Trophoblast cell (in vitro differentiated cells and primary cell): Measurements from ENCODE around the gene CMTM2.
A peak's percentile ranks its signal among the peaks of the same experiment; 100 is the strongest.

ENCODE experiments used
- DNase-seq, 2 donors: peaks; one replicate each; pipeline ENCODE4 v3.0.0-alpha.2; 2016
- H2AFZ ChIP-seq: 2 replicates; pipeline ENCODE4 v1.6.1; 2013; ENCODE audit warnings: low read length, moderate library complexity, mild to moderate bottlenecking; ENCODE audit not compliant: insufficient read depth, poor library complexity
- H2AK5ac ChIP-seq: 2 replicates; pipeline ENCODE4 v1.6.1; 2013; ENCODE audit warnings: mild to moderate bottlenecking, low read length
- H2BK120ac ChIP-seq: 2 replicates; pipeline ENCODE4 v1.6.1; 2013; ENCODE audit warnings: low read length, mild to moderate bottlenecking, moderate library complexity; ENCODE audit not compliant: insufficient read depth, poor library complexity
- H2BK12ac ChIP-seq: 2 replicates; pipeline ENCODE4 v1.6.1; 2013; ENCODE audit warnings: mild to moderate bottlenecking, low read length, moderate library complexity
- H2BK5ac ChIP-seq: 2 replicates; pipeline ENCODE4 v1.6.1; 2013; ENCODE audit warnings: low read length, low read depth, moderate library complexity, mild to moderate bottlenecking; ENCODE audit not compliant: poor library complexity
- H3K14ac ChIP-seq: 2 replicates; pipeline ENCODE4 v1.6.1; 2013; ENCODE audit warnings: mild to moderate bottlenecking, low read length
- H3K18ac ChIP-seq: 2 replicates; pipeline ENCODE4 v1.6.1; 2013; ENCODE audit warnings: mild to moderate bottlenecking, low read length
- H3K23ac ChIP-seq: 2 replicates; pipeline ENCODE4 v1.6.1; 2013; ENCODE audit warnings: low read length
- H3K27ac ChIP-seq: 2 replicates; pipeline ENCODE4 v1.5.1; 2013; ENCODE audit warnings: low read depth, mild to moderate bottlenecking, inconsistent platforms, low read length, moderate library complexity
- H3K27me3 ChIP-seq: 2 replicates; pipeline ENCODE4 v1.6.1; 2013; ENCODE audit warnings: inconsistent platforms, mild to moderate bottlenecking, low read length, moderate library complexity; ENCODE audit not compliant: insufficient read depth
- H3K36me3 ChIP-seq, 2 experiments: 1 replicate in 1 of 2; 2 replicates in 1 of 2; pipeline ENCODE4 v1.6.1; 2013; ENCODE audit warnings: low read length in 2 of 2, mild to moderate bottlenecking in 2 of 2, moderate library complexity in 1 of 2; ENCODE audit not compliant: insufficient read depth in 2 of 2, control insufficient read depth in 1 of 2
- H3K4ac ChIP-seq: 2 replicates; pipeline ENCODE4 v1.6.1; 2013; ENCODE audit warnings: low read depth, mild to moderate bottlenecking, low read length, moderate library complexity
- H3K4me1 ChIP-seq, 2 experiments: 1 replicate in 1 of 2; 2 replicates in 1 of 2; pipeline ENCODE4 v1.6.1; 2013; ENCODE audit warnings: low read length in 2 of 2, mild to moderate bottlenecking in 2 of 2, moderate library complexity in 1 of 2; ENCODE audit not compliant: insufficient read depth in 2 of 2, control insufficient read depth in 1 of 2
- H3K4me2 ChIP-seq: 2 replicates; pipeline ENCODE4 v1.6.1; 2013; ENCODE audit warnings: inconsistent platforms, mild to moderate bottlenecking, low read length, moderate library complexity
- H3K4me3 ChIP-seq: 2 replicates; pipeline ENCODE4 v1.5.1; 2013; ENCODE audit warnings: mild to moderate bottlenecking, low read depth, low read length, inconsistent platforms
- H3K79me1 ChIP-seq: one replicate; pipeline ENCODE4 v1.6.1; 2013; ENCODE audit warnings: low read length
- H3K79me2 ChIP-seq: 2 replicates; pipeline ENCODE4 v1.6.1; 2013; ENCODE audit warnings: low read length, mild to moderate bottlenecking; ENCODE audit not compliant: control insufficient read depth, insufficient read depth, poor library complexity
- H3K9ac ChIP-seq: 2 replicates; pipeline ENCODE4 v1.6.1; 2013; ENCODE audit warnings: mild to moderate bottlenecking, low read length
- H3K9me3 ChIP-seq: 2 replicates; pipeline ENCODE4 v1.6.1; 2013; ENCODE audit warnings: low read depth, mild to moderate bottlenecking, control low read depth, inconsistent platforms, low read length; ENCODE audit not compliant: insufficient read depth
- H4K12ac ChIP-seq: 2 replicates; pipeline ENCODE4 v1.6.1; 2013; ENCODE audit warnings: low read depth, mild to moderate bottlenecking, low read length, moderate library complexity
- H4K8ac ChIP-seq: 2 replicates; pipeline ENCODE4 v1.6.1; 2013; ENCODE audit warnings: low read depth, mild to moderate bottlenecking, low read length, moderate library complexity
- H4K91ac ChIP-seq: one replicate; pipeline ENCODE4 v1.6.1; 2013; ENCODE audit warnings: low read depth, mild to moderate bottlenecking, low read length, moderate library complexity
- WGBS: extraction: QIAGEN DNeasy Blood & Tissue Kit; methylation state at CpG from one replicate; pipeline ENCODE4 v1.1.7; 2013; ENCODE audit warnings: missing lambda C conversion rate; ENCODE audit not compliant: insufficient read length, insufficient coverage; ENCODE audit errors: extremely low coverage; 5-methylcytosine and 5-hydroxymethylcytosine counted together

CMTM2 gene

DNA sequence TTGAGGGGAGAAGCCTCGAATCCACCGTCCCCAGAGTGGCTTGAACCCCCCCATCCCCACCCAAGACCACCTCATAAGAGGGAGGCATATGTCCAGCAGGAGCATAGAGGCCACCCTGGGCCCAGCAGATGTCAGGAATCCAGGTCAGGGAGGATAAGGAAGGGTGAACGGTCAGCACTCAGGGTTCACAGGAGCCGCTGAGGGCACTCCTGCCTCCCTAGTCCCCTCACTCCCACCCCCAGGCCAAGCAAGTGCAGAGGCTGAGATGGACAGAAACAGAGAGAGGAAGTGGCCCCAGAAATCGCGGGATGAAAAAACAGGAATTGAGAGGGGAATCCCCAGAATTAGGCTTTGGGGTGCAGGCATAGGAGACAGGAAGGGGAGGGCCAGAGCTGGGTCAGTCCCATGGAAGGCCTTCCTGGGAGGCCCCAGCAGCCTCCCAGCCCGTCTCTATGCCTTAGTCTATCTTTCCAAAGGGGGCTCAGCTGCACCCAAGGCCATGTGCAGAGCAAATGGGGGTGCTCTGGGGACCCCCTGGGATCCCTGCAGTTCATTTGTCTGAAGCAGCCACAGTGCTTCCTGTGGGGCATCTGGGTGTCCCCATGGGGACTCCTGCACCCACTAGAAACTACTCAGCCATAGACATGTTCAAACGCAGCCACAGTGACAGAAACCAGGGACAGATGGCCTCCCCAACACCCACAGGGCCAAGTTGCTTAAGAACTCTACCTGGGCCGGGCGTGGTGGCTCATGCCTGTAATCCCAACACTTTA is 26.9 kb downstream of the CMTM2 start:
- H3K4me1 ChIP-seq, result peaks cover 19 to 24% of the 10 kb centered on the region in 2 experiments
- peak; percentile 44 to 57 for DNase-seq
- H3K79me1 ChIP-seq, result peaks cover 19% of the 10 kb centered on the region
- H2AFZ ChIP-seq, result no peak overlapping the region
- H2BK120ac ChIP-seq, result peak overlapping the region; percentile 44
- H3K14ac ChIP-seq, result peak overlapping the region; percentile 81
- H3K36me3 ChIP-seq, result peaks cover 26 to 33% of the 10 kb centered on the region in 2 experiments
- no peak overlapping the region for H2BK12ac ChIP-seq
- WGBS, result no CpG with 5 or more reads among the region's 10 CpGs
- peak overlapping the region; percentile 96 for H4K91ac ChIP-seq
- peak overlapping the region; percentile 74 for H3K4me2 ChIP-seq
- peak overlapping the region; percentile 78 for H2AK5ac ChIP-seq
- no peak overlapping the region for H3K27ac ChIP-seq
- peak overlapping the region; percentile 86 for H4K8ac ChIP-seq
- peak overlapping the region; percentile 39 for H3K18ac ChIP-seq
- peak overlapping the region; percentile 82 for H3K4me3 ChIP-seq
- H3K9ac ChIP-seq, result peak overlapping the region; percentile 77
- H3K9me3 ChIP-seq, result peaks cover 2% of the 10 kb centered on the region
- peaks cover 12% of the 10 kb centered on the region for H3K79me2 ChIP-seq
- H4K12ac ChIP-seq, result peak overlapping the region; percentile 83
- no peaks in the 10 kb centered on the region for H3K27me3 ChIP-seq
- peak overlapping the region; percentile 94 for H3K4ac ChIP-seq
- no peak overlapping the region for H3K23ac ChIP-seq
- H2BK5ac ChIP-seq, result no peak overlapping the region

DNA sequence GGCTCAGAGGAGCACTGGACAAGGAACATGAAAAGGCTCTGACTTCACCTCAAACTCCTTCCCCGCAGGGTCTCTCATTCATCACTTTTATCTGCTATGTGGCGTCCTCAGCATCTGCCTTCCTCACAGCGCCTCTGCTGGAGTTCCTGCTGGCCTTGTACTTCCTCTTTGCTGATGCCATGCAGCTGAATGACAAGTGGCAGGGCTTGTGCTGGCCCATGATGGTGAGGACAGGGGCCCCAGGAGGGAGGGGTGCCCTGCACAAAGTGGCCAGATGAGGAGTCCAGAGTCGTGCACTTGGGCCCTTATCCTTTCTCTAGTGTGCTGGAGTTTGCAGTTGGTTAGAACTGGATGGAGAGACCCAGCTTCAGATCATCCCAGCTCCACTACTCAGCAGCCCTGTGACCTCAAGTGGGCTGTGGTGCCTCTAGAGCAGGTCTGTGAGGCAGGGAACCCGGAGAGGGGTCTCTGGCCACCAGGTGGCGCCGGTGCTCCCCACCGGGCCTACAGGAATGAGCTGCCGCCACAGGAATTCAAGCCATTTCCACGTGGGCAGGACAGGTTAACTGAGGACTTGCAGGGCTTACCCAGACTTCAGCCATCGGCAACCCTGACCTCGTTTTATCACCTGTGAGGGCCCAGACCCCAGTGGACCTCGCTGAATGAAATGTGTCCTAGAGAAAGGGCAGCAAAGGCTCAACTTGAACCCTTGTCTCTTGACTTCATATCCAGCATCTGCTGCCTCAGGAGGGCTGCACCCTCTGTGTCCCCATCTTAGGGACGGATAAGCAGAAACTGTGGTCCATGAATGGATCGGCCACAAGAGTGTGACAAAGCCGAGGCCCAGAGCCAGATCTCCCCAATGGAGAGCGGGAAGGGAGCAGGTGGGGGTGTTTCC is 29.2 kb downstream of the CMTM2 start:
- Histone ChIP-seq H3K27ac (no peak overlapping the region), H3K36me3 (peaks cover 47 to 53% of the 10 kb centered on the region in 2 experiments), H4K91ac (no peak overlapping the region), H2BK12ac (no peak overlapping the region), H3K14ac (no peak overlapping the region), H3K79me2 (peaks cover 12% of the 10 kb centered on the region), H3K9me3 (peaks cover 6% of the 10 kb centered on the region), H3K4ac (no peak overlapping the region), H4K8ac (no peak overlapping the region), H3K4me3 (no peak overlapping the region), H2AK5ac (no peak overlapping the region), H3K27me3 (no peaks in the 10 kb centered on the region), H3K18ac (peak overlapping the region; percentile 8), H3K79me1 (peaks cover 19% of the 10 kb centered on the region), H3K4me1 (peaks cover 19 to 24% of the 10 kb centered on the region in 2 experiments), H3K4me2 (no peak overlapping the region), H3K9ac (no peak overlapping the region), H3K23ac (no peak overlapping the region), H2BK120ac (no peak overlapping the region), H2BK5ac (no peak overlapping the region), H2AFZ (no peak overlapping the region), H4K12ac (no peak overlapping the region)
- DNase-seq, result peak; percentile 95 to 97
- no CpG with 5 or more reads among the region's 17 CpGs for WGBS

DNA sequence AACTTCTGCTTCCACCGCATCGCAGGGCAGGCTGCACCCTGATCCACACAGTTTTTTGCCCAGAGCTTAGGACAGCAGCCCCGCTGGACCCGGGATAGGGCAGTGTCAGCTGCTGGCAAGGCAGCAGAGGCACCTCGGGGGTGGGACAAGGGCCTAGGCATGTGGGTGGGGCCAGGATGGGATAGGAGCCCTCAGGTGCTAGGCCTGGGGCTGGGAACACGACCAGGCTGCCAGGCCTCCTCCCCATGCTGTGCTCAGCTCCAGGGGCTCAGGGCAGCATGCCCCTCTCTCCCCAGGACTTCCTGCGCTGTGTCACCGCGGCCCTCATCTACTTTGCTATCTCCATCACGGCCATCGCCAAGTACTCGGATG is 29.9 kb downstream of the CMTM2 start:
- Histone ChIP-seq H2BK5ac (no peak overlapping the region), H3K27me3 (no peaks in the 10 kb centered on the region), H3K79me2 (peaks cover 12% of the 10 kb centered on the region), H4K12ac (no peak overlapping the region), H4K91ac (no peak overlapping the region), H4K8ac (no peak overlapping the region), H2BK120ac (no peak overlapping the region), H3K4me1 (peaks cover 17 to 20% of the 10 kb centered on the region in 2 experiments), H3K9me3 (peaks cover 6% of the 10 kb centered on the region), H3K36me3 (peaks cover 47 to 55% of the 10 kb centered on the region in 2 experiments), H3K4me2 (no peak overlapping the region), H3K4me3 (no peak overlapping the region), H3K18ac (peak overlapping the region; percentile 8), H3K79me1 (peaks cover 14% of the 10 kb centered on the region), H3K23ac (no peak overlapping the region), H3K4ac (no peak overlapping the region), H2AFZ (no peak overlapping the region), H3K27ac (no peak overlapping the region), H3K9ac (no peak overlapping the region), H3K14ac (no peak overlapping the region), H2BK12ac (no peak overlapping the region), H2AK5ac (no peak overlapping the region)
- peak; percentile 40 to 63 for DNase-seq
- no CpG with 5 or more reads among the region's 12 CpGs for WGBS

DNA sequence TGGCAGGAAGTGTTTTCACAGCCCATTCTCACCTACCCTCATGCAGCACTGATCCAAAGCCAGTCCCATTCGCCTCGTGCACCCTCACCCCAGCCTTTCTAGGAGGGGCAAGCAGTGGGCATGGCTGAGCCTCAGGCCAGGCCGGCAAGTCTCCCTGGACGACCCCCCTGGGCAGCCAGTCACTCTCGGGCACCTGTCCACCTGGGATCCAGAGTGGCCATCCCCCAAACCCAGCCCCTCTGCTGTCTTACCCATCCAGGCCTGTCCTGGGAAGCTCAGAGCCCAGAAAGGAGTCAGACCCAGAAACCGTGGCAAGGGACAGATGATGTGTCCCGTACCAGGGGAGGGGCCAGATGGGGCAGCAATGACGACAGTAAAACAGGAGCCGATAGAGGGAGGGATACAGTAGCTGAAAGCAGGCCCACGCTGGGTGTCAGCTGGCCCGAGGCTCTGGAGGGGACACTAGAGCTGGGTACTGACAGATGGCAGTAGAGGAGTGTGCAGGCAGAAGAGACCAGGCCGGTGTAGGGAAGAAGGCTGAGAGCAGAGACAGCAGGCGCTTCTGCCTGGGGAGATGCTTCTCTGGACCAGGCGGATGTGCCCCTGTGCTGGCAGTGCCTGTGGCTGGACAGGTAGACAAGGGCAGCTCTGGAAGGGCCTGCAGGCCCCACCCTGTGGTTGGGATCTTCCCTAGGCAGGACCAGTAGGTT is 31.0 kb downstream of the CMTM2 start:
- no peak overlapping the region for H3K14ac ChIP-seq
- H4K91ac ChIP-seq, result no peak overlapping the region
- H3K9me3 ChIP-seq, result peaks cover 6% of the 10 kb centered on the region
- H3K36me3 ChIP-seq, result peaks cover 47 to 59% of the 10 kb centered on the region in 2 experiments
- H2BK12ac ChIP-seq, result no peak overlapping the region
- no peak for DNase-seq
- no peak overlapping the region for H2BK5ac ChIP-seq
- peaks cover 8% of the 10 kb centered on the region for H3K79me2 ChIP-seq
- H3K4me1 ChIP-seq, result peaks cover 17 to 23% of the 10 kb centered on the region in 2 experiments
- H3K23ac ChIP-seq, result no peak overlapping the region
- H4K8ac ChIP-seq, result no peak overlapping the region
- no peak overlapping the region for H4K12ac ChIP-seq
- peak overlapping the region; percentile 32 for H3K4me3 ChIP-seq
- no peak overlapping the region for H3K18ac ChIP-seq
- no peak overlapping the region for H2AFZ ChIP-seq
- no peak overlapping the region for H3K27ac ChIP-seq
- no peak overlapping the region for H2BK120ac ChIP-seq
- no peaks in the 10 kb centered on the region for H3K27me3 ChIP-seq
- H3K79me1 ChIP-seq, result peaks cover 5% of the 10 kb centered on the region
- no peak overlapping the region for H3K4me2 ChIP-seq
- H2AK5ac ChIP-seq, result no peak overlapping the region
- WGBS, result no CpG with 5 or more reads among the region's 14 CpGs
- no peak overlapping the region for H3K4ac ChIP-seq
- no peak overlapping the region for H3K9ac ChIP-seq
